K562 (cell line): ENCODE results near the gene DHX58. TPM values are rescaled to one million over a fixed set of nuclear protein-coding genes. Genes with fewer than 3 reads are reported as not detected.
A peak's percentile ranks its signal among the peaks of the same experiment; 100 is the strongest.

Source experiments
- BCOR ChIP-seq: fragments of 450-650 bp; IDR thresholded peaks from 2 replicates; pipeline ENCODE4 v1.6.1; 2016
- CEBPB ChIP-seq: fragments of 450-650 bp; IDR thresholded peaks from 2 replicates; pipeline ENCODE4 v1.6.1; 2016; ENCODE audit warnings: missing genetic modification characterization, missing compliant biosample characterization
- CREB1 ChIP-seq, 2 experiments: sonication (generic) in 1 of 2; formaldehyde crosslinking in 1 of 2; IDR thresholded peaks; 2 replicates each; pipeline versions ENCODE4 v1.6.1 to v1.8.0; 2012 to 2022; ENCODE audit warnings: inconsistent platforms in 1 of 2, mild to moderate bottlenecking in 1 of 2, missing genetic modification reagents in 1 of 2, moderate library complexity in 1 of 2
- FIP1L1 ChIP-seq: fragments of 200-400 bp; formaldehyde crosslinking; IDR thresholded peaks from 2 replicates; pipeline ENCODE4 v1.6.1; 2018; ENCODE audit warnings: mild to moderate bottlenecking, low read depth, low read length; ENCODE audit not compliant: poor library complexity, severe bottlenecking
- FUS ChIP-seq: fragments of 200-400 bp; formaldehyde crosslinking; optimal IDR thresholded peaks from 2 replicates; pipeline ENCODE3; 2017; ENCODE audit warnings: low read depth, low read length
- HDGF ChIP-seq: fragments of 450-650 bp; IDR thresholded peaks from 2 replicates; pipeline ENCODE4 v1.6.1; 2016
- JUND ChIP-seq, 2 experiments: IDR thresholded peaks; 2 replicates in 1 of 2; 3 replicates in 1 of 2; pipeline ENCODE4 v1.6.1; 2011; ENCODE audit warnings: borderline replicate concordance in 2 of 2, low read depth in 2 of 2, low read length in 2 of 2, improper control_type of control experiment in 1 of 2, missing biosample characterization in 1 of 2, missing genetic modification characterization in 1 of 2, missing genetic modification reagents in 1 of 2
- MAZ ChIP-seq, 2 experiments: fragments of 450-650 bp in 1 of 2; sonication (generic) in 1 of 2; formaldehyde crosslinking; IDR thresholded peaks in 1 of 2; conservative IDR thresholded peaks in 1 of 2; 2 replicates each; pipeline versions ENCODE4 v1.4.0 to v1.5.0; 2020; ENCODE audit warnings: mild to moderate bottlenecking in 1 of 2, missing genetic modification reagents in 1 of 2
- NR2C2 ChIP-seq, 2 experiments: fragments of 200-800 bp in 1 of 2; sonication (Bioruptor generic) in 1 of 2; sonication (generic) in 1 of 2; formaldehyde crosslinking in 1 of 2; IDR thresholded peaks; 2 replicates each; pipeline versions ENCODE4 v1.6.1 to v1.8.0; 2016 to 2022; ENCODE audit warnings: mild to moderate bottlenecking in 1 of 2, missing compliant biosample characterization in 1 of 2, missing genetic modification characterization in 1 of 2, missing genetic modification reagents in 1 of 2
- SLC30A9 ChIP-seq: fragments of 250-450 bp; sonication (Bioruptor Pico); IDR thresholded peaks from 2 replicates; pipeline ENCODE4 v1.8.0; 2022; ENCODE audit warnings: mild to moderate bottlenecking, moderate library complexity
- SRF ChIP-seq, 2 experiments: fragments of 250-450, 450-650 bp in 1 of 2; sonication (Bioruptor Pico) in 1 of 2; sonication (generic) in 1 of 2; formaldehyde crosslinking; IDR thresholded peaks; 2 replicates each; pipeline versions ENCODE4 v1.5.0 to v1.5.1; 2020 to 2022; ENCODE audit warnings: mild to moderate bottlenecking in 1 of 2, missing genetic modification reagents in 1 of 2
- TSC22D4 ChIP-seq: fragments of 450-650 bp; IDR thresholded peaks from 2 replicates; pipeline ENCODE4 v1.6.1; 2016; ENCODE audit warnings: missing genetic modification characterization, missing biosample characterization, control low read depth
- polyA plus RNA-seq, 8 experiments: library from polyadenylated mRNA; depleted of rRNA in 4 of 8; stranded (reverse) in 5 of 8; unstranded in 3 of 8; fragments of >200 nt; fragmentation: Nextera tagmentation in 2 of 8; fragmentation: Illumina TruSeq in 1 of 8; extraction: Ambion mirVana in 2 of 8; extraction: Trizol in 1 of 8; gene quantifications; 2 replicates each; pipeline versions ENCODE4 v1.2.1 to v1.2.3, GENCODE V29; 2011 to 2014; ENCODE audit warnings: inconsistent platforms in 1 of 8, missing spikeins in 1 of 8
- total RNA-seq, 7 experiments: library from RNA; depleted of rRNA in 6 of 7; stranded (reverse); fragments of >200 nt in 6 of 7; fragmentation: Illumina TruSeq in 2 of 7; extraction: Trizol in 2 of 7; gene quantifications; 2 replicates each; pipeline versions ENCODE4 v1.2.1 to v1.2.3, GENCODE V29; 2011 to 2021; ENCODE audit warnings: low replicate concordance in 1 of 7
- TF ChIP-seq, protein P1 (sequence below): fragments of 450-650 bp; formaldehyde crosslinking; IDR thresholded peaks from 2 replicates; pipeline ENCODE4 v1.4.0; 2020; ENCODE audit warnings: mild to moderate bottlenecking, moderate library complexity
- TF ChIP-seq, protein P2 (sequence below), 2 experiments: fragments of 150-350 bp in 1 of 2; IDR thresholded peaks; 2 replicates each; pipeline ENCODE4 v1.6.1; 2012 to 2016; ENCODE audit warnings: low read depth in 2 of 2, low read length in 2 of 2, mild to moderate bottlenecking in 1 of 2, moderate library complexity in 1 of 2
- TF ChIP-seq, protein P3 (sequence below), 3 experiments: fragments of 200-800 bp in 1 of 3; sonication (Bioruptor generic) in 1 of 3; sonication (generic) in 1 of 3; formaldehyde crosslinking in 1 of 3; IDR thresholded peaks; 2 replicates each; pipeline versions ENCODE4 v1.6.1 to v1.8.0; 2016 to 2022; ENCODE audit warnings: mild to moderate bottlenecking in 2 of 3, missing compliant biosample characterization in 2 of 3, missing genetic modification characterization in 2 of 3, missing genetic modification reagents in 1 of 3
- TF ChIP-seq, protein P4 (sequence below): fragments of 450-650 bp; IDR thresholded peaks from 2 replicates; pipeline ENCODE4 v1.6.1; 2016; ENCODE audit warnings: low read depth, mild to moderate bottlenecking, moderate library complexity
- TF ChIP-seq, protein P5 (sequence below): sonication (generic); formaldehyde crosslinking; IDR thresholded peaks from 2 replicates; pipeline ENCODE4 v1.8.0; 2022; ENCODE audit warnings: missing genetic modification reagents, mild to moderate bottlenecking, moderate library complexity, borderline replicate concordance

Gene DHX58
- total and polyA plus RNA-seq, 9 of the 15 experiments (the other 6 are each of a cell fraction or from before 2014, with no cell fraction given): 0.15 to 3.0 (median 1.4) TPM

DNA sequence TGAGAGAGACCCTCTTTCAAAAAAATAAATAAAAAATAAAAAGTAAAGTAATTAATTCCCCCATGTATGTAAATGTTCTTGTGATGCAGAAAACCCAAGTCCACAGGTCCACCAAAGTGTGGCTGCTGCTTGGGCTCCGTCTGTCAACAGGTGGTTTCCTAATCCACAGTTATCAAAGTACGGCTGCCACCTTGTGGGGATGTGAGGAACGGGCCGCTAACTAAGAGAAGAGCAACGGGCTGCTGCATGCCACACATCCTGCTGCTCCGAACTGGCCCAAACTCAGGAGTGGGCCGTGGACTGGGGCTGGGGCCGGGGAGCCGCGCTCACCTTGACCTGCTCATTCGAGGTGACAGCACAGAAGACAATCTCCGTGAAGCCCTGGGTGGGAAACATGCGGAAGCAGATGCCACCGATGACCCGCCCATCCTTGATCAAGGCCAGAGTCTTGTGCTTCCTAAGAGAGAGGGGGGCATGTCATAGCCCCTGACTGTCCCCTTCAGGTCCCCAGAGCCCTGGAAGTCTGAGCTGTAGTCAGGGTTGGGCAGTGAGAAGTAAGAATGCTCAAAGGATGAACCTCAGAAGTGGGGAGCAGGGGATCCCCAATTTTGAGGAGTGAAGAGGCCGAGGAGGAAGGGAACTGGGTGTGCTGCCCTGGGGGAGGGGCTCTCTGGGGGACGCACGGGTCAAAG, 4.3 kb upstream of the DHX58 start (continued):
- TF ChIP-seq, protein P1, sequence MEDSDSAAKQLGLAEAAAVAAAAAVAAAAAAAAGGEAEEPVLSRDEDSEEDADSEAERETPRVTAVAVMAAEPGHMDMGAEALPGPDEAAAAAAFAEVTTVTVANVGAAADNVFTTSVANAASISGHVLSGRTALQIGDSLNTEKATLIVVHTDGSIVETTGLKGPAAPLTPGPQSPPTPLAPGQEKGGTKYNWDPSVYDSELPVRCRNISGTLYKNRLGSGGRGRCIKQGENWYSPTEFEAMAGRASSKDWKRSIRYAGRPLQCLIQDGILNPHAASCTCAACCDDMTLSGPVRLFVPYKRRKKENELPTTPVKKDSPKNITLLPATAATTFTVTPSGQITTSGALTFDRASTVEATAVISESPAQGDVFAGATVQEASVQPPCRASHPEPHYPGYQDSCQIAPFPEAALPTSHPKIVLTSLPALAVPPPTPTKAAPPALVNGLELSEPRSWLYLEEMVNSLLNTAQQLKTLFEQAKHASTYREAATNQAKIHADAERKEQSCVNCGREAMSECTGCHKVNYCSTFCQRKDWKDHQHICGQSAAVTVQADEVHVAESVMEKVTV (CRISPR knock-in tag): peak; percentile 65
- no peak for TF ChIP-seq BCOR
- TF ChIP-seq HDGF: 0 out of 2 replicates have a peak, but pooled peaks have one; percentile 27
- peak in 1 of 2 experiments; percentile 38; a peak in 1 of 4 replicates for TF ChIP-seq MAZ (CRISPR knock-in tag; conservative IDR thresholded peaks at IDR 0.05 in 1 of 2, IDR thresholded peaks at IDR 0.05 in 1 of 2)
- TF ChIP-seq FUS: no peak
- no peak for TF ChIP-seq NR2C2 (CRISPR knock-in tag; IDR thresholded peaks at IDR 0.05)
- TF ChIP-seq NR2C2 (tag; IDR thresholded peaks at IDR 0.05): no peak
- no peak for TF ChIP-seq FIP1L1
- TF ChIP-seq, protein P2, sequence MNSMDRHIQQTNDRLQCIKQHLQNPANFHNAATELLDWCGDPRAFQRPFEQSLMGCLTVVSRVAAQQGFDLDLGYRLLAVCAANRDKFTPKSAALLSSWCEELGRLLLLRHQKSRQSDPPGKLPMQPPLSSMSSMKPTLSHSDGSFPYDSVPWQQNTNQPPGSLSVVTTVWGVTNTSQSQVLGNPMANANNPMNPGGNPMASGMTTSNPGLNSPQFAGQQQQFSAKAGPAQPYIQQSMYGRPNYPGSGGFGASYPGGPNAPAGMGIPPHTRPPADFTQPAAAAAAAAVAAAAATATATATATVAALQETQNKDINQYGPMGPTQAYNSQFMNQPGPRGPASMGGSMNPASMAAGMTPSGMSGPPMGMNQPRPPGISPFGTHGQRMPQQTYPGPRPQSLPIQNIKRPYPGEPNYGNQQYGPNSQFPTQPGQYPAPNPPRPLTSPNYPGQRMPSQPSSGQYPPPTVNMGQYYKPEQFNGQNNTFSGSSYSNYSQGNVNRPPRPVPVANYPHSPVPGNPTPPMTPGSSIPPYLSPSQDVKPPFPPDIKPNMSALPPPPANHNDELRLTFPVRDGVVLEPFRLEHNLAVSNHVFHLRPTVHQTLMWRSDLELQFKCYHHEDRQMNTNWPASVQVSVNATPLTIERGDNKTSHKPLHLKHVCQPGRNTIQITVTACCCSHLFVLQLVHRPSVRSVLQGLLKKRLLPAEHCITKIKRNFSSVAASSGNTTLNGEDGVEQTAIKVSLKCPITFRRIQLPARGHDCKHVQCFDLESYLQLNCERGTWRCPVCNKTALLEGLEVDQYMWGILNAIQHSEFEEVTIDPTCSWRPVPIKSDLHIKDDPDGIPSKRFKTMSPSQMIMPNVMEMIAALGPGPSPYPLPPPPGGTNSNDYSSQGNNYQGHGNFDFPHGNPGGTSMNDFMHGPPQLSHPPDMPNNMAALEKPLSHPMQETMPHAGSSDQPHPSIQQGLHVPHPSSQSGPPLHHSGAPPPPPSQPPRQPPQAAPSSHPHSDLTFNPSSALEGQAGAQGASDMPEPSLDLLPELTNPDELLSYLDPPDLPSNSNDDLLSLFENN (IDR thresholded peaks at IDR 0.05; ENCODE audit: low read depth in 2 of 2, low read length in 2 of 2): no peak
- 0 out of 2 replicates have a peak, but pooled peaks have one; percentile 15 for TF ChIP-seq JUND (IDR thresholded peaks at IDR 0.05; ENCODE audit: borderline replicate concordance, low read depth, low read length)
- TF ChIP-seq JUND (tag; IDR thresholded peaks at IDR 0.05; ENCODE audit: borderline replicate concordance, low read depth, low read length): no peak; the same call in 2 of the 3 replicates
- TF ChIP-seq TSC22D4 (tag): no peak
- TF ChIP-seq, protein P3, sequence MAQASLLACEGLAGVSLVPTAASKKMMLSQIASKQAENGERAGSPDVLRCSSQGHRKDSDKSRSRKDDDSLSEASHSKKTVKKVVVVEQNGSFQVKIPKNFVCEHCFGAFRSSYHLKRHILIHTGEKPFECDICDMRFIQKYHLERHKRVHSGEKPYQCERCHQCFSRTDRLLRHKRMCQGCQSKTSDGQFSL (CRISPR knock-in tag; IDR thresholded peaks at IDR 0.05): no peak
- TF ChIP-seq, protein P3 (tag; IDR thresholded peaks at IDR 0.05): no peak
- TF ChIP-seq, protein P4, sequence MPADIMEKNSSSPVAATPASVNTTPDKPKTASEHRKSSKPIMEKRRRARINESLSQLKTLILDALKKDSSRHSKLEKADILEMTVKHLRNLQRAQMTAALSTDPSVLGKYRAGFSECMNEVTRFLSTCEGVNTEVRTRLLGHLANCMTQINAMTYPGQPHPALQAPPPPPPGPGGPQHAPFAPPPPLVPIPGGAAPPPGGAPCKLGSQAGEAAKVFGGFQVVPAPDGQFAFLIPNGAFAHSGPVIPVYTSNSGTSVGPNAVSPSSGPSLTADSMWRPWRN: no peak
- TF ChIP-seq CEBPB: 0 out of 2 replicates have a peak, but pooled peaks have one; percentile 54
- TF ChIP-seq, protein P5, sequence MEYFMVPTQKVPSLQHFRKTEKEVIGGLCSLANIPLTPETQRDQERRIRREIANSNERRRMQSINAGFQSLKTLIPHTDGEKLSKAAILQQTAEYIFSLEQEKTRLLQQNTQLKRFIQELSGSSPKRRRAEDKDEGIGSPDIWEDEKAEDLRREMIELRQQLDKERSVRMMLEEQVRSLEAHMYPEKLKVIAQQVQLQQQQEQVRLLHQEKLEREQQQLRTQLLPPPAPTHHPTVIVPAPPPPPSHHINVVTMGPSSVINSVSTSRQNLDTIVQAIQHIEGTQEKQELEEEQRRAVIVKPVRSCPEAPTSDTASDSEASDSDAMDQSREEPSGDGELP (CRISPR knock-in tag): peak; percentile 28; the same call in 1 of the 2 replicates
- TF ChIP-seq SLC30A9 (CRISPR knock-in tag): no peak
- TF ChIP-seq CREB1 (IDR thresholded peaks at IDR 0.05): no peak
- TF ChIP-seq CREB1 (CRISPR knock-in tag; IDR thresholded peaks at IDR 0.05): no peak
- no peak for TF ChIP-seq SRF (CRISPR knock-in tag; IDR thresholded peaks at IDR 0.05)
